ENCODE measurements around the gene ITGB6.
"Not testable (repeated sequence)": the region's sequence is repeated elsewhere in the genome, so short reads cannot be mapped to it uniquely, and the experiment has no call there.

Gene ITGB6

DNA sequence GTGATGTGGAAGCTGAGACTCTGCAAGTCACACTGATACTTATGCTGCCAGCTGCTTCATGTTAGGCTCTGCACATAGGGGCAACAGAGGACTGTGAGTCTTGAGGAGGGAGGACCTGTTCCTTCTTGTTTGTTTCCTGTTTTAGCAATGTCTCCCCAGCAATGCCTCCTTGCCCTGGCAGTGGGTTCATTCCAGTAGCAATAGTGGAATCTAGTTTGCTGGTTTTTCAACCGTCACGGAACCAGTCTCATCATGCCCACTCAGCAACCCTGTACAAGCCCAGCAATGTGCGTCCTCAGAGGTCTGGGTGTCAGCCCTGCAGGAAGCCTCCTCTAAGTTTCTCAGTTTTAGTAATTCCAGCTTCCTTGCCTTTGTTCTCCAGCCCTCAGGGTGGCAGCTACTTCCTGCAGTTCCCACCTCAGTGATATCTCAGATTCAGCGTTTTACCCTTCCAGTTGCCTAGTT lies 20.5 kb upstream of the ITGB6 start:
- DNase-seq: no peak

DNA sequence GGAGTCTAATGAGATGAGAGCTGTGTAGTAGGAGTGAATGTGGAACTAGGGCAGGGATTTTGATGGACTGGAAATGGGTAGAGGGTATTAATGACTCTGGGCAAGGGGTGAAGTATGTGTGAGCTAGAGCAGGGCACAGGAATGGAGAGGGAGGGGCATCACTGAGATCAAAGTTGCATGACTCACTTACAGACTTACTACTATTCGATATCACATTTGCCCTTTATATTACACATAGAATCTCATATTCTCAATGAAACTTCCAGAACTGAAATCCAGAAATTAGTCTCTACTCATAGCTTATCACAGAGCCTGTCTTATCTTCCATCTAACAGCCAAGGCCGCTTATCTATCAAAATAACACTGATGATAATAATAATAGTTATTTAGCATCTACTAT lies 20.0 kb upstream of the ITGB6 start:
- DNase-seq: no peak

DNA sequence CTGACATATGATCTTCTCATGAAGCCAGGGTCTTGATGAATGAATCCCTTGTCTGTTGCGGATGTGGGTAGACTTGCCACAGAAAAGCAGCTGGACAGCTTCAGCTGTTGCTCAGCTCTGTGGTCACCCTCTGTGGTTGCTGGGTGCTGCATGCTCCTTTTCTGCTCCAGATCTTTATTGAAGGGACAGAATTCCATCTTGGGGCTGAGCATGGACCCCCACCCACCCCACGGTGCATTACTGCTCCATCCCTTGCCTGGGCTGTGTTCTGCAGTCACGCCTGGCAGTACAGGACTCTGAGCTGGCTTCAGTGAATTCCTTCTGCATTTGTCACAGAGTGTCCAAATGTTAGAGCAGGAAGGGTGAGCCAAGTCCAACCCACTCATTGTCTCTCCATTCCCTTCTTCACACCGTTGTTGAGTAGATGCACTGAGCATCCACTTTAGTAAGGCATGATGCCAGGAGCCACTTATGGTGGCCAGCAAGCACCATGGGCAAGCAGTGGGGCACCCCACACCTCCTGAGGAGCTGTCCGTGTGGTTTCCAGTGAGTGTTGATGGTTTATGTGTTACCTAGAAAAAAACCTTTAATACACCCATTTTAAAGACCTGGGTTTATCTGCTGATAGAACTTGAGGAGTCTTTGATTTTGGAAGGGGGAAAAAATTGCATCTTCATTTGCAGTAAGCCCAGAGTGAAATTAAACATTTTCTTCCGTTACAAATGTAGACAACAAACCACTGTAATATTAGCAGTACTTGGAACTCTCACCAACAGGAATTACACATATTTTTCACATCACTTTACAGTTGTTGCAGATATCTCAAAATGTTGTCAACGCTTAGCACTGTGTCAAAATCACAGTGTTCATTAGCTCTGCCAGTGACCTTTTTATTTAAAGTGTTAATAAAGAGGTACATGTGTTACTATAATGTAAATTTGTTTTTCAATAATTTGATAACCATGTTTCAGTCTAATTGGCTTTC lies 14.7 kb upstream of the ITGB6 start:
- DNase-seq: no peak

DNA sequence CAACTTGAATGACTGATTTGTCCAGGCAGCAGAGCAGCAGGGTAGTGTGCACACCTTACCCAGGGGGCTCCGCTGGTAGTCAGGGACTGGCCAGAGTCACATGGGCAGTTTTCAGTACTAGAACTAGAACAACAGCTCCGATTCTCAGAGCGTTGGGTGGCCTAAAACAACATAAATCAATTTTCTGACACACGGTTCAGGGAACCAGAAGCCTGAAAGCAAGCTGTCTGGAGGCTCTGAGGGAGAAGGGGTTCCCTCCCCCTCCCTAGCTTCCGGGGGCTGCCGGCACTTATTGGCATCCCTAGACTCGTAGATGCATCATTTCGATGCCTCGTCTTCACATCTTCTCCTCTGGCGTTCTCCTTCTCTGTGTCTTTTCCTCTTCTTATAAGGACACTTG lies 13.4 kb upstream of the ITGB6 start:
- DNase-seq: no peak

DNA sequence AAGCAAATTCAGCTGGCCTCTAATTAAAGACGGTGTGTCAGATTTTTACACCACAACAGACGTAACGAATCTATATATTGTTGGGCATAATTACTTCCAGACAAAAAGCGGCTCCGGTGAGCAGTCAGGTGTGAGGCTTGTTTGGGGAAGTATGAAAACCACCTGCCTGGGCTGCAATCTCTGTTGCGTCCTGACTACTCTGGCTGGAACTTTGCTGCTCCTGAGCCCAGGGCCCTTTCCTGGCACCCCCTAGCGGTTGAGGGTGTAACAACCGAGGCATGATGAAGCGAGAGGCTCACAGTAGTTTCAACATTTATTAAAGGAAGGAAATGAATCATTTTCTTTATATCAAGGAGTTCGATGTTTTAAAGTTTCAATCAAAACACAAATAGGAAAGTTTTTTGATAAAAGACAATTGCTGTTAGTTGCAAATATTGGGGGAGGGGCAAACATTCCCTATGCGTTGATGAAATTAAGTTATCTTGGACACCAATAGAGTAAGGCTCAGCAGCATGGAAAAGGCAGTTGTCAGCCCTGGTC lies 10.6 kb upstream of the ITGB6 start:
- peak; percentile 85 for DNase-seq

GRCh38 chr2:160209516-160209856 lies 9.4 kb upstream of the ITGB6 start:
- DNase-seq: no peak

DNA sequence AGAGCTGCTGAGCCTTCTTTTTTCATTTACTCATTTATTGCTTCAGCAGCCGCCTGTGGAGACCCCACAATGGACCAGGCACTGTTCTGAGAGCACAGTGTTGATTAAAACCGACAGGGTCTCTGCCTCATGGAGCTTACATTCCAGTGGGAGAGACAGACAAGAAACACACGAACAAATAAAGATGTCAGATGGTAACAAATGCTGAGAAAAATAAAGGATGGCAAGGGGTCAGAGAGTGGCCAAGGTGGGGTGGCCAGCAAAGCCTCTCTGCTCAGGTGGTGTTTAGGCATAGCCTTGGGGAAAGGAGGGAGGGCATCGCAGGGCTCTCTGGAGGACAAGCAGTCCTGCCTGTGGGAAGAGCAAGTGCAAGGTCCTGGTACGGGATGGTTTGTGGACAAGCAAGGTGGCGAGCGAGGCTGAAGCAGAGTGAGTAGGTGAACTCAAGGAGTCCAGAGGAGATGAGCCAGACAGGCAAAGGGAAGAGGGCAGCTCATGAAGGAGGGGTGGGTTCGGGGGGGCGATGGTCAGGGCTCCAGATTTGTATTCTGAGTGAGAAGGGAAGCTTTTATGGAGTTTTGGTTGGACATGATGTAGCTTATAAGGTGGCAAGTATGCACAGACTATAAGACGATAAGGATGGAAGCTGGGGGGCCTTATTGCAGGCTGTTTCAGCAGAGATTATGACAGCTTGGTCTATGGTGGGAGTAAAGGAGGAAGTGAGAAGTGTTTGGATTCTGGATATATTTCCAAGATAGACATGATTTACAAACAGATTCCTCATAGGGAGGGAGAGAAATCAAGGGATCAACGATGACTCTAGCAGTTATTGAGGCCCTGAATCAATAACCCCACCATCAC lies 8.8 kb upstream of the ITGB6 start:
- no peak for DNase-seq

- DNase-seq: no peak
Observed at GRCh38 chr2:160207804-160208654, 8.0 kb upstream of the ITGB6 start.

DNA sequence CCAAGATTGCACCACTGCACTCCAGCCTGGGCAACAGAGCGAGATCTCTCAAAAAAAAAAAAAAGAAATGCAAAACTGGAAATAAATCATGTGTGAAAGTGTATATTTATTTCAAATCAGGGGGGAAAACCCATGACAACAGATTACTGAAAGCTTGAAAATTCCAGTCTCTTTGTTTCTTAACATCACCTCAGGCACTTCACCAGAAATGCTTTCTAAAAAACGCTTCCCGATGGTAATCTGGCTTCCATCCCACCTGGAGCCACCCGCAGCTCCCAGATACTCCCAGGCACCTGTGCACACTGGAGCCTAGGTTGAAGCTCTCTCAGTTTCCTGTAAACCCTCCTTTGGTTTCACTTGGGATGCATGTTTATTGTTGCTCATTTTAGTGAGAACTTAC lies 7.2 kb upstream of the ITGB6 start:
- DNase-seq: no peak

DNA sequence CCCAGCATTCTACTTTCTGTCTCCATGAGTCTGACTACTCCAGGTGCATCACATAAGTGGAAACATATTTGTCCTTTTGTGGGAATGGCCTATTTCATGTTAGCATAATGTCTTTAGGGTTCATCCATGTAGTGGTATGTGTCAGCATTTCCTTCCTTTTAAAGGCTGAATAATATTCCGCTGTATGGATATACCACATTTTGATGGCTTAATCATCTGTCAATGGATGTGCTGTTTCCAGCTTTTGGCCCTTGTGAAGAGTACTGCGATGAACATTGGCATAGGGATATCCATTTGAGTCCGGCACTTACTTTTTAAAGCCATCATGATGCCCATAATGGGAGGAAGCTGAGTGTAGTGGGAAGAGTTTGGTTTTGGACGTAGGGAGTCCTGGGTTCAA lies 6.4 kb upstream of the ITGB6 start:
- DNase-seq: no peak

DNA sequence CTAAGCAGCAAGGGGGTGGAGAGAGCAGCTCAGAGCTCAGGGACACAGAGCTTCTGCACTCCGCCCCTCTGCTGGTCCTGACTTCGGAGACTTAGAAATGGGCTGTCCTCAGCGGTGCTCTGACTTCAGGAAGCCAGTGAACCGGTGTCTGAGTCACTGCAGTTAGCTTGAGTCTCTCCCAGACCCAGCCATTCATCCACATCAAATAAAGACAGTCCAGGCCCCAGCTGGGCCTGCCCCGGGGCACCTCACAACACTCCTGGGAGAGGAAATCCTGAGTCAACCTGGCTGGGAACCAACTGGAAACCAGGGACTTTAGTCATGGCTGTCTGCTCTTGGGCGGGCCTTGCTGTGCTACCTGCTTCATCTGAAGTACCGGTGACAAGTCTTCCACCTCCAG lies 5.4 kb upstream of the ITGB6 start:
- DNase-seq: no peak

DNA sequence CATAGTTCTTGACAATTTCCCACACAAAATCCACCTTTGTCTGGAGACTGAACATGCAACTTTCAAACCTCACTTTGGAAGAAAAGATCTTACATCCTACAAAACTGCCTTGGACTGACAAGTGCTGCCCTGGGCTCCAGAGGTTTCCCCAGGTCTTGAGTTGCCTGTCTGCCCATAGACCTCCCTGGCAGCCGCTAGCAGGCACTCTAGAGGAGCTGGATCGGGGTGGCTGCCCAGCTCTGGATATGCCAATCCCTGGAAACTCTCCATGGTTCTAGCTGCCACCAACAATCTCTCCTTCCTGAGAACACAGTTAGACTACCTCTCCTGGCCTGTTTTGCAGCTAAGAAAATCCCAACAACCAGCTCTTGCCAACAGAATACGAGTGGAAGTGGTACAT lies 3.4 kb upstream of the ITGB6 start:
- no peak for DNase-seq

DNA sequence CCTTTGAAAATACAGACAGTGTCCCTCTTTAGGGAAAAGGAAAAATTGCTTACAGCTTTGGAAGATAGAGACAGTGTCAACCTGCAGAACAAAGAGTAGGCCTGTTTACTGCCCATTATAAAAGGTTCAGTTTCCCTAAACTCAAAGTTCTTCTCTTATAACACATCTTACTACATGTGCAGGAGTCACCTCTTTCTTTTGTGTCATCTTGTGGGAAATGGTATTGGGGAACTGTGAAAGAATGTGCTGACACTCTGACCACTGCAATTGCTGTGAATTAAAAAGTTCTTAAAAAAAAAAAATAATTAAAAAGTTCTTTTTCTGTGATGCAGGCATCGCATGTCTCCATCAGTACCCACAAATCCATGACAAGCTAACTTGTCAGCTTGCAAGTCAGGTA lies 2.9 kb upstream of the ITGB6 start:
- no peak for DNase-seq

DNA sequence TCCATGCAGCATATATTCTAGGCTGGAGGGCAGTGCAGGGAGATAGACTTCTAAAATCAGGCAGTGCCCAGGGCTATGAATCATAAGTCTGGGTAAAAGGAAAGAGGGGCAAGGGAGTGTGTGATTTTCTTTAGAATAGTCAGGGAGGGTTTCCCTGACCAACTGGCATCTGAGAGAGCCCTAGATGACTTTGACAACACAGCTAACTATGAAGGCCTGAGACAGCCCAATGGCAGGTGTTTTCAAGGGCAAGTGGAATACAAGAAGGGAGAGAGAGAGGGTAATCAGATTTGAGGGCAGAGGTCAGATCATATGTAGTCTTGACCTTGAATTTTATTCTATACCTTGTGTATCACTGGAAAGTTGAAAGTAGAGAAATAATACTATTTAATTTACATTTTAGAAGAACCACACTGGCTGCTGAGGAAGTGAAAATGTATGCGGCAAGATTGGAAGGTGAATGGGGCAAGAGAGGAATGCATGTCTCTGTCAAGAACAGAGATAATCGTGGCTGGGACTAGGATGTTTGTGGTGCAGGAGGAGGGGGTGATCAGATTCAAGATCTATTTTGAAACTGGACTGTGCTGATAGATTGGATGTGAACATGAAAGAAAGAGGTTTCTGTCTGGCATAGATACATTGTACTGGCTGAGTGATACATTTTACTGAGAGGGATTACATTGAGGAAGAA lies 1.9 kb upstream of the ITGB6 start:
- no peak for DNase-seq

- no peak for DNase-seq
Observed at GRCh38 chr2:160200921-160201320, 849 bp upstream of the ITGB6 start.

DNA sequence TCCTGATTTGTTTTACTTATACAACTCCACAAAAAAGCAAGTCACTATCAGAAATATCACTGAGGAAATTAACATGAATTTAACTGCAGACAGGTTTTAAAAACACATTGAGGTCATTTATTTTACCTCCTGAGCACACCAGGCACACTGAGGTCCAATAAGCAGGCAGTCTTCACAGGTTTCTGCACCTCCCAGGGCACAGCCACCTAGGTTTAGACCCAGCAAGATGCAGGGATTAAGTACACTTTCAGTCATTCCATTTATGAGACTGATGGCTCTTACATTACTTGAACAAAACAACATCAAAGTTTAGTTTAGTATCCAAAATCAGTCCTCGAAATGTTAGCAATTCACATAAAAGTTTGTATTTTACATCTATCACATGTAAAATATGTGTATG lies 1.0 kb downstream of the ITGB6 start:
- no peak for DNase-seq

DNA sequence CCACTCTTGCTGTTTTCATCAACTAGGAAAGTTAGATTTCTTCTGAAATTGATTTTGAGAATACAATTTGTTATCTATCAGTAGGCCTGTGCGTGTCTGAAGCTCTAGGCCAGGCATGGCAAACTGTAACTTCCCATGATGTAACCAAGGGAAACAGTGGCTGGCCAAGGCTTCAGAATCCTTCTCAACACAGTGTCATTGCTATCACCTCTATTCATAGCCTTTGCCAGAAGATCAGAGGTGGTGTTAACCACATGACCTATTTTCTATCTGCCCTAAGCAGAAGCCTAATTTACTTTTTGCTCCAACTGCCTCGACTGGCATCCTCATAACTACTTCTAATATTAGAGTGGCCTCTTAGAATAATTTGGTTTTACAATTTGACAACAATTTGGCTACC lies 2.5 kb downstream of the ITGB6 start:
- no peak for DNase-seq

- DNase-seq: no peak
Observed at GRCh38 chr2:160194946-160195345, 5.1 kb downstream of the ITGB6 start.

- no peak for DNase-seq
Observed at GRCh38 chr2:160194351-160194750, 5.7 kb downstream of the ITGB6 start.

DNA sequence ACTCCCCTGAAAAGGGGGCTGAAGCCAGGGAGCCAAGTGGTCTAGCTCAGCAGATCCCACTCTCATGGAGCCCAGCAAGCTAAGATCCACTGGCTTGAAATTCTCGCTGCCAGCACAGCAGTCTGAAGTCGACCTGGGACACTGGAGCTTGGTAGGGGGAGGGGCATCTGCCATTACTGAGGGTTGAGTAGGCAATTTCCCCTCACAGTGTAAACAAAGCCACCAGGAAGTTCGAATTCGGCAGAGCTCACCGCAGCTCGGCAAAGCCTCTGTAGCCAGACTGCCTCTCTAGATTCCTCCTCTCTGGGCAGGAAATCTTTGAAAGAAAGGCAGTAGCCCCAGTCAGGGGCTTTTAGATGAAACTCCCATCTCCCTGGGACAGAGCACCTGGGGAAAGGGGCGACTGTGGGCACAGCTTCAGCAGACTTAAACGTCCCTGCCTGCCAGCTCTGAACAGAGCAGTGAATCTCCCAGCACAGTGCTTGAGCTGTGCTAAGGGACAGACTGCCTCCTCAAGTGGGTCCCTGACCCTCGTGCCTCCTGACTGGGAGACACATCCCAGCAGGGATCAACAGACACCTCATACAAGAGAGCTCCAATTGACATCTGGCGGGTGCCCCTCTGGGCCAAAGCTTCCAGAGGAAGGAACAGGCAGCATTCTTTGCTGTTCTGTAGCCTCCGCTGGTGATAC lies 18.8 kb downstream of the ITGB6 start:
- DNase-seq: not testable (repeated sequence)

DNA sequence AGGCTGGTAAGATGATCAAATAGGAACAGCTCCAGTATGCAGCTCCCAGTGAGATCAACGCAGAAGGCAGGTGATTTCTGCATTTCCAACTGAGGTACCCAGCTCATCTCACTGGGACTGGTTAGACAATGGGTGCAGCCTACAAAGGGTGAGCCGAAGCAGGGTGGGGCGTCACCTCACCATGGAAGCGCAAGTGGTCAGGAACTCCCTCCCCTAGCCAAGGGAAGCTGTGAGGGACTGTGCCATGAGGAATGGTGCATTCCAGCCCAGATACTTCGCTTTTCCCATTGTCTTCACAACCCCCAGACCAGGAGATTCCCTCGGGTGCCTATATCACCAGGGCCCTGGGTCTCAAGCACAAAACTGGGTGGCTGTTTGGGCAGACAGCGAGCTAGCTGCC lies 19.4 kb downstream of the ITGB6 start:
- not testable (repeated sequence) for DNase-seq
